Measurements from ENCODE around the gene KRTAP16-1. TPM values are rescaled to one million over a fixed set of nuclear protein-coding genes. Genes with fewer than 3 reads are reported as not detected.

Gene KRTAP16-1
- total RNA-seq, 1 donor from 2014 or later = not detected

DNA sequence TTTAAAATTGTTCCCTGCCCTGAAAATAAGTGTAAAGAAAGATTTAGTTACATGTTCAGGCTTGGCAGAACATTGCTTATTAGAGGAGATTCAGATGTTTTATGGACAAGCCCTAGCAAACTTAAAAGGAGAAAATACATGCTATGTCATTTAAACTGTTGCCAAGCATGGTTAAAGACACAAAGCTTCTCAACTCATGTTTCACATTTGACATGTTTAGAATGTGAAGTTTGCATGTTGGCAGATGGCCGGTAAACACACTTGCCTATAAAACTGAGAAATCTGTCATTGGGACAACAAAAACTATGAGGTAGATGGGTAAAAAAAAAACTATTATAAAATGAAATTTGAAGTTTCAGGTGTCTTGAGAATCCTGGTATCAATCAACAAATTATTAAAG is 12.3 kb downstream of the KRTAP16-1 start:
- Histone ChIP-seq H3K4me1 (no peaks in the 10 kb centered on the region), H3K27me3 (ENCODE audit: low read depth) (no peaks in the 10 kb centered on the region), H3K4me3 (no peak overlapping the region), H3K27ac (no peak overlapping the region), H3K36me3 (no peaks in the 10 kb centered on the region), H3K9me3 (no peaks in the 10 kb centered on the region)
- no peak for ATAC-seq
- DNase-seq = no peak
- TF ChIP-seq, protein P1, sequence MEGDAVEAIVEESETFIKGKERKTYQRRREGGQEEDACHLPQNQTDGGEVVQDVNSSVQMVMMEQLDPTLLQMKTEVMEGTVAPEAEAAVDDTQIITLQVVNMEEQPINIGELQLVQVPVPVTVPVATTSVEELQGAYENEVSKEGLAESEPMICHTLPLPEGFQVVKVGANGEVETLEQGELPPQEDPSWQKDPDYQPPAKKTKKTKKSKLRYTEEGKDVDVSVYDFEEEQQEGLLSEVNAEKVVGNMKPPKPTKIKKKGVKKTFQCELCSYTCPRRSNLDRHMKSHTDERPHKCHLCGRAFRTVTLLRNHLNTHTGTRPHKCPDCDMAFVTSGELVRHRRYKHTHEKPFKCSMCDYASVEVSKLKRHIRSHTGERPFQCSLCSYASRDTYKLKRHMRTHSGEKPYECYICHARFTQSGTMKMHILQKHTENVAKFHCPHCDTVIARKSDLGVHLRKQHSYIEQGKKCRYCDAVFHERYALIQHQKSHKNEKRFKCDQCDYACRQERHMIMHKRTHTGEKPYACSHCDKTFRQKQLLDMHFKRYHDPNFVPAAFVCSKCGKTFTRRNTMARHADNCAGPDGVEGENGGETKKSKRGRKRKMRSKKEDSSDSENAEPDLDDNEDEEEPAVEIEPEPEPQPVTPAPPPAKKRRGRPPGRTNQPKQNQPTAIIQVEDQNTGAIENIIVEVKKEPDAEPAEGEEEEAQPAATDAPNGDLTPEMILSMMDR (IDR thresholded peaks at IDR 0.05) = no peak
- intact Hi-C loops (cut with DNase I) = no loop called here

GRCh38 chr17:41294016-41294415 is 15.1 kb downstream of the KRTAP16-1 start:
- H3K27me3 ChIP-seq (ENCODE audit: low read depth) = no peaks in the 10 kb centered on the region
- intact Hi-C loops (cut with DNase I) = no loop called here
- TF ChIP-seq, protein P1 (IDR thresholded peaks at IDR 0.05) = no peak
- H3K4me3 ChIP-seq = no peak overlapping the region
- H3K9me3 ChIP-seq = no peaks in the 10 kb centered on the region
- ATAC-seq = no peak
- no peak for DNase-seq
- no peaks in the 10 kb centered on the region for H3K36me3 ChIP-seq
- no peaks in the 10 kb centered on the region for H3K4me1 ChIP-seq
- no peak overlapping the region for H3K27ac ChIP-seq

DNA sequence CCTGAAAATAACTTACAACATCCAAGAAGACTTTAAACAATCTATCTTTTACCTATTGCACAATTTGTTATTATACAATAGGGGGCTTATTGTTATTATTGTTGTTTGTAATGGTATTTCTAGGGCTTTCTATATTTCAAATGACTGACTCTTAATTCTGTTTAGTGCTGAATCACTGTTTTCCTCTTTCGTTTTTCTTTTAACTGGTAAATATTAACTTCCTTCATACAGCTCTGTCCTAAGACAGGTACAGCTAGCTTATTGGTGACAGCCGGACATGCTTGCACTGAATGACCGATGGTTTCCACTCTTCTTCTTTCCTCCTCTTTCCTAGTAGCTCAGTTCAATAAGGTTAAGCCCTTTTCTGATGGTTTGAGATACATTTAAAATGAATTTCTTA is 22.1 kb downstream of the KRTAP16-1 start:
- ATAC-seq (no peak), DNase-seq (no peak)
- Histone ChIP-seq H3K36me3 (no peaks in the 10 kb centered on the region), H3K27me3 (ENCODE audit: low read depth) (no peaks in the 10 kb centered on the region), H3K4me1 (no peaks in the 10 kb centered on the region), H3K27ac (no peak overlapping the region), H3K4me3 (no peak overlapping the region), H3K9me3 (no peaks in the 10 kb centered on the region)
- TF ChIP-seq, protein P1 (IDR thresholded peaks at IDR 0.05) = no peak
- intact Hi-C loops (cut with DNase I) = no loop called here

GRCh38 chr17:41284546-41284945 is 24.6 kb downstream of the KRTAP16-1 start:
- no peaks in the 10 kb centered on the region for H3K9me3 ChIP-seq
- no peaks in the 10 kb centered on the region for H3K27me3 ChIP-seq (ENCODE audit: low read depth)
- H3K36me3 ChIP-seq = no peaks in the 10 kb centered on the region
- H3K4me3 ChIP-seq = no peak overlapping the region
- H3K4me1 ChIP-seq = no peaks in the 10 kb centered on the region
- TF ChIP-seq, protein P1 (IDR thresholded peaks at IDR 0.05) = no peak
- intact Hi-C loops (cut with DNase I) = no loop called here
- DNase-seq (no peak), ATAC-seq (no peak)
- H3K27ac ChIP-seq = no peak overlapping the region

DNA sequence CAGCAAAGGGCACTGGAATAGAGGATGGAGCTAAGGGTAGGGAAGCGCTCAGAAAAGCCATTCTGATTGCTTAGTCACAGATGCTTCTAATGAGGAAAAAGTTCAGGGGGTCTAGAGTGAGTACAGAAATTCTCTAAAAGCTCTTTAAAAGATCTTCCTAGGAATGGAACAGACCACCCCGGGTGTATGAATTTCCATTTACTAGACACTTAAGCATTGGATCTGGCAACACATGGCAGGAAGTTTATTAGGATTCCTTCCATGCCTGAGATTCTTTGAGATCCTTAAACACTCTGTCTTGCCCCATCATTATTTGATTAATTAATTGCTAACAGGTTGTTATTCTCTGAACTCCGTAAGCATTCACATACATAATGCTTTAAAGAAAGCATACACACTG is 25.1 kb downstream of the KRTAP16-1 start:
- Histone ChIP-seq H3K27me3 (ENCODE audit: low read depth) (no peaks in the 10 kb centered on the region), H3K4me3 (no peak overlapping the region), H3K36me3 (no peaks in the 10 kb centered on the region), H3K4me1 (no peaks in the 10 kb centered on the region), H3K9me3 (no peaks in the 10 kb centered on the region), H3K27ac (no peak overlapping the region)
- DNase-seq (no peak), ATAC-seq (no peak)
- intact Hi-C loops (cut with DNase I) = no loop called here
- TF ChIP-seq, protein P1 (IDR thresholded peaks at IDR 0.05) = no peak
